22Rv1 (cell line): Measurements from ENCODE around the gene GTF2IRD2.
"Not testable (repeated sequence)": the region's sequence is repeated elsewhere in the genome, so short reads cannot be mapped to it uniquely, and the experiment has no call there.

Experiments
- CTCF ChIP-seq: fragments of 450-650 bp; IDR thresholded peaks from 2 replicates; pipeline ENCODE4 v1.5.1; 2017; ENCODE audit warnings: mild to moderate bottlenecking
- ZFX ChIP-seq: fragments of 450-650 bp; IDR thresholded peaks from 2 replicates; pipeline ENCODE4 v1.6.1; 2017; ENCODE audit warnings: antibody characterized with exemption, borderline replicate concordance

GRCh38 chr7:74829959-74830358 lies 21.4 kb downstream of the GTF2IRD2 start:
- TF ChIP-seq CTCF, ZFX: not testable (repeated sequence)
